IgD-negative memory B cell (primary cell): ENCODE measurements around the gene BRD4. TPM values are rescaled to one million over a fixed set of nuclear protein-coding genes. Genes with fewer than 3 reads are reported as not detected.

Experiments
- H3K27ac Mint-ChIP-seq, 3 donors: one replicate each; pipeline ENCODE4 v1.8.0; 2020 to 2022; ENCODE audit warnings: mild to moderate bottlenecking in 3 of 3, mixed read lengths in 3 of 3, moderate library complexity in 1 of 3
- H3K27me3 Mint-ChIP-seq: one replicate; pipeline ENCODE4 v1.8.0; 2021; ENCODE audit warnings: mixed read lengths
- H3K36me3 Mint-ChIP-seq: one replicate; pipeline ENCODE4 v1.8.0; 2020; ENCODE audit warnings: mild to moderate bottlenecking, mixed read lengths
- H3K4me1 Mint-ChIP-seq, 3 donors: one replicate each; pipeline ENCODE4 v1.8.0; 2020 to 2022; ENCODE audit warnings: mixed read lengths in 3 of 3, mild to moderate bottlenecking in 1 of 3
- H3K4me3 Mint-ChIP-seq, 4 donors: one replicate each; pipeline ENCODE4 v1.8.0; 2020 to 2022; ENCODE audit warnings: mild to moderate bottlenecking in 4 of 4, mixed read lengths in 4 of 4, moderate library complexity in 3 of 4
- H3K9me3 Mint-ChIP-seq, 3 donors: one replicate each; pipeline ENCODE4 v1.8.0; 2020 to 2021; ENCODE audit warnings: mixed read lengths in 3 of 3, mild to moderate bottlenecking in 1 of 3
- polyA plus RNA-seq: library from polyadenylated mRNA; unstranded; fragments of 300-500 nt; fragmentation: Illumina TruSeq; gene quantifications from one replicate; pipeline ENCODE4 v1.2.3, GENCODE V29; 2021

The BRD4 gene
- polyA plus RNA-seq, 1 donor from 2014 or later = 20.5 TPM

DNA sequence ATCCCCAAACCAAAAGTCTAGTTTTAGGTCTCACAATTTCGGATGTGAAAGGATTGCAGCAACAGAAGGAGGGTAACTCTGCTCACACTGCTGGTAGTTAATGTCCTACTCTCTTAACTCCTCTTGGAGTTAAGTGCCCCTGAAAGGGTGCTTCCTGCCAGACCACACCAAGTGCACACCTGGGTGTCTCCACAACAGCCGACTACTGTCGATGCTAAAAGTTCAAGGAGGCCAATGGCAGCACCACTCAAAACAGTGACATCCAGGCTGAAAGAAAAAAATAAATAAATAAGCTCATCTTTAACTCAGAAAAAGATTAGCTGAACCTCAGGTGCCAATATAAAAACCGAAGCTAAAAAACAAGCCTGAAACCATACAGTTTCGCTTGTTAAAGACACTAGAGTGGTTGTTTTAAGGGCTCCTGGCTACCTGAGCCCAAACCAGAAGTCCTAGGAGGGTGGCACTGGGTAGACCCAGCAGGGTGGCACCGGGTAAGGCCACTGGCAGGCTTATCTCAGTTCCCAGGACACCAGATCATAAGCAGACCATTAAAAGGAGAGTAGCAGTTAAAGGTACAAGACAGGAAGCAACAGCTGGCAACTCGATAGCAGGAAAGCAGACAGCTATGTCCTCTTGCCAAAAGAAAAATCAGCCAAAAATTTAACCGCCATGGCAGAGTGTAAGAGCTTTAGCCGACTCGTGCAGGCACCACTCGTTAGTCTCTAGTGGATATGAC lies 39.3 kb downstream of the BRD4 start:
- H3K27me3 Mint-ChIP-seq = no peaks in the 10 kb centered on the region
- H3K36me3 Mint-ChIP-seq = peaks cover 4% of the 10 kb centered on the region
- no peaks in the 10 kb centered on the region for H3K9me3 Mint-ChIP-seq
- H3K4me3 Mint-ChIP-seq = peak overlapping the region; percentile 2 to 92 (median 56)
- H3K4me1 Mint-ChIP-seq = peaks cover 77 to 85% (median 78%) of the 10 kb centered on the region in 3 donors
- H3K27ac Mint-ChIP-seq = peak overlapping the region; percentile 51 to 88 (median 78)

DNA sequence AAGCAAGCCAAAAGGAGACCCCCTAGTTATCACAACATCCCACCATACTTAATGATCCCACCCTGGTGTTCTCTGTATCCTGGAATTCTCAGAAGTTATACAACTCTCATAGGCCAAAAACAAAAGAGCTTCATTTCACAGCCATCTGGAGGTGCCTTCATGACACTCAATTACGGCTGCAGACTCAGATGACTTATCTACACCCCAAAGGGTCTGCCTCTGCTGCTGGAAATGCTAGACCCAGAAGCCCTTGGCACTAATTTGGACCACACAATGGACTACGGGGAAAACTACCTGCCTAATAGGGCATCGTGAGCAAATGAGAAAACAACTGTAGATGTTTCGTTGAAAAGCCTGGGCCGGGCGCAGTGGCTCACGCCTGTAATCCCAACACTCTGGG lies 40.2 kb downstream of the BRD4 start:
- Mint-ChIP-seq H3K27me3 (no peaks in the 10 kb centered on the region), H3K4me1 (peaks cover 76 to 84% (median 78%) of the 10 kb centered on the region in 3 donors), H3K9me3 (no peaks in the 10 kb centered on the region), H3K27ac (peak overlapping the region in 2 of 3 donors; percentile 11 to 47), H3K4me3 (peak overlapping the region in 3 of 4 donors; percentile 23 to 64 (median 50)), H3K36me3 (peaks cover 4% of the 10 kb centered on the region)

- Mint-ChIP-seq H3K27ac (peak overlapping the region in 2 of 3 donors; percentile 11 to 47), H3K36me3 (peaks cover 4% of the 10 kb centered on the region), H3K27me3 (no peaks in the 10 kb centered on the region), H3K9me3 (no peaks in the 10 kb centered on the region), H3K4me3 (peak overlapping the region in 2 of 4 donors; percentile 64 to 69), H3K4me1 (peaks cover 72 to 81% (median 76%) of the 10 kb centered on the region in 3 donors)
Observed at GRCh38 chr19:15291548-15292021, 40.8 kb downstream of the BRD4 start.

DNA sequence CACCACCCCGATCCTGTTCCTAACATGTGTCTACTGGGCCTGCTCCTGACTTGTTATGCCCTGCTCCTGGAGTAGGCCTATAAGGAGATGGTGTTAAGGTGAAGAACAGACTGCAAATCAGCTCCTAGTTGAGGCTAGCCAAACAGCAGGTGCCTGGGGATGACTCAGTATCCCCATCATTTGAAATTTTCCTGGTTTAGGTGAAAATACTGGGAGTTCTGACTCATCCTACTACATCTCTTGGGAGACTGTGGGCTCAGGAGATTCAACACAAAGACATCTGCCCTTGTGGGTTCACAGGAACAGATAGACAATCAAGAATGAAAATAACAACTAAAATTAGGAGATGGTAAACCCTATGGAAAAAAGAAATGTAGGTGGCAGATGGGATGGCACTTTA lies 41.2 kb downstream of the BRD4 start:
- peak overlapping the region in 3 of 4 donors; percentile 64 to 77 (median 69) for H3K4me3 Mint-ChIP-seq
- H3K27me3 Mint-ChIP-seq = no peaks in the 10 kb centered on the region
- H3K36me3 Mint-ChIP-seq = peaks cover 3% of the 10 kb centered on the region
- peaks cover 70 to 81% (median 77%) of the 10 kb centered on the region in 3 donors for H3K4me1 Mint-ChIP-seq
- no peaks in the 10 kb centered on the region for H3K9me3 Mint-ChIP-seq
- peak overlapping the region in 2 of 3 donors; percentile 47 to 69 for H3K27ac Mint-ChIP-seq

- Mint-ChIP-seq H3K9me3 (no peaks in the 10 kb centered on the region), H3K27me3 (no peaks in the 10 kb centered on the region), H3K27ac (peak overlapping the region in 2 of 3 donors; percentile 47 to 69), H3K4me1 (peaks cover 74 to 82% (median 76%) of the 10 kb centered on the region in 3 donors), H3K36me3 (peaks cover 3% of the 10 kb centered on the region), H3K4me3 (peak overlapping the region in 3 of 4 donors; percentile 49 to 77 (median 61))
Observed at GRCh38 chr19:15290166-15290565, 42.2 kb downstream of the BRD4 start.

GRCh38 chr19:15289673-15290072 lies 42.7 kb downstream of the BRD4 start:
- Mint-ChIP-seq H3K4me3 (peak overlapping the region in 3 of 4 donors; percentile 49 to 81 (median 77)), H3K9me3 (no peaks in the 10 kb centered on the region), H3K4me1 (peaks cover 75 to 82% (median 76%) of the 10 kb centered on the region in 3 donors), H3K27ac (peak overlapping the region; percentile 5 to 69 (median 47)), H3K36me3 (peaks cover 3% of the 10 kb centered on the region), H3K27me3 (no peaks in the 10 kb centered on the region)

DNA sequence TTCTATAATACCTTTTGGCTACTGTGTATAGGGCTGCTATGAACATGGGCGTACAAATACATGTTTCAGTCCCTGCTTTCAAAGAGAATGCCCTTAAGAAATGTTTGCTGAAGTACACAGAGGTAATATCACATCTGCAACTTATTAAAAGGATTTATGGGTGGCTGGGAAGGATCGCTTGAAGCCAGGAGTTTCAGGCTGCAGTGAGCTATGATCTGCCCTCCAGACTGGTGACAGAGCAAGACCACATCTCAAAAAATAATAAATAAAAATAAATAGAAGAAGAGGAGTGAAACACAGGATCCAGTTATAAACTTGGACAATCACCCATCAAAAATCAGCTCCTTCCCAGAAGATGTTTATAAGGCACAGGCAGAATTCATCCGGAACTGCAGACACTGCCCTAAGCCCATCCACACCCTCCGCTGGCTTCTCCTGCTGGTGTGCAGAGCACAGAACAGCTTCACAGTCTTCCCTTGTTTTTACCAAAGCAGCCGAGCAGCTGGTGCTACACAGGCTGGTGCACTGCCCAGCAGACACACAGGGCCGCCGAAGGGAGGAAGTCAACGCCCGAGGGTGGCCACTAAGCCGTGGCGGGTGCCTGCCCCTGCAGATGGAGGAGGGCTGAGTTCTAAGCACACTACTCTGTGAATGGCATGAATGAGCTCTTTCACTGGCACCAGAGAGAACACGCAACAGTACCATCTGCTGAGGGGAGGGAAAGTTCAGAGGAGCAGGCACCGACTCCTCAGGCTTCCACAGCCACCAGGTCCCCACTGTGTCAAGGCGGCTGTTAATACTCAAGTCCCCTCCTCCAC lies 44.0 kb downstream of the BRD4 start:
- H3K27me3 Mint-ChIP-seq = no peaks in the 10 kb centered on the region
- H3K4me3 Mint-ChIP-seq = peak overlapping the region; percentile 67 to 89 (median 87)
- peak overlapping the region; percentile 82 to 93 (median 92) for H3K27ac Mint-ChIP-seq
- H3K9me3 Mint-ChIP-seq = no peaks in the 10 kb centered on the region
- peaks cover 4% of the 10 kb centered on the region for H3K36me3 Mint-ChIP-seq
- peaks cover 80 to 83% (median 81%) of the 10 kb centered on the region in 3 donors for H3K4me1 Mint-ChIP-seq

DNA sequence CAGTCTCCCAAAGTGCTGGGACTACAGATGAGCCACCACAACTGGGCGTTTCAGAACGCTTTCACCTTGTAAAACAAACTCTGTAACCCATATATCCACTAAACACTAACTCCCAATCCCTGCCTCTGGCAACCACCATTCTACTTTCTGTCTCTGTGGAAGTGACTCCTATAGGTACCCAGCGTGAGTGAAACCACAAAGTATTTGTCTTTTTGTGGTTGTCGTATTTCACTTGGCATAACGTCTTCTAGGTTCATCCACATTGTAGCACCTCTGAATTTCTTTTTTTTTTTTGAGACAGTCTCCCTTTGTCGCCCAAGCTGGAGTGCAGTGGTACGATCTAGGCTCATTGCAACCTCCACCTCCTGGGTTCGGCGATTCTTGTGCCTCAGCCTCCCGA lies 44.8 kb downstream of the BRD4 start:
- peaks cover 2% of the 10 kb centered on the region for H3K36me3 Mint-ChIP-seq
- H3K4me3 Mint-ChIP-seq = peak overlapping the region; percentile 57 to 89 (median 87)
- H3K9me3 Mint-ChIP-seq = no peaks in the 10 kb centered on the region
- H3K4me1 Mint-ChIP-seq = peaks cover 81 to 85% (median 82%) of the 10 kb centered on the region in 3 donors
- no peaks in the 10 kb centered on the region for H3K27me3 Mint-ChIP-seq
- H3K27ac Mint-ChIP-seq = peak overlapping the region in 2 of 3 donors; percentile 5 to 82

GRCh38 chr19:15286688-15287365 lies 45.5 kb downstream of the BRD4 start:
- peaks cover 2% of the 10 kb centered on the region for H3K36me3 Mint-ChIP-seq
- peak overlapping the region; percentile 61 to 94 (median 86) for H3K4me3 Mint-ChIP-seq
- no peaks in the 10 kb centered on the region for H3K9me3 Mint-ChIP-seq
- peak overlapping the region; percentile 82 to 93 (median 91) for H3K27ac Mint-ChIP-seq
- H3K4me1 Mint-ChIP-seq = peaks cover 81 to 88% (median 83%) of the 10 kb centered on the region in 3 donors
- H3K27me3 Mint-ChIP-seq = no peaks in the 10 kb centered on the region

DNA sequence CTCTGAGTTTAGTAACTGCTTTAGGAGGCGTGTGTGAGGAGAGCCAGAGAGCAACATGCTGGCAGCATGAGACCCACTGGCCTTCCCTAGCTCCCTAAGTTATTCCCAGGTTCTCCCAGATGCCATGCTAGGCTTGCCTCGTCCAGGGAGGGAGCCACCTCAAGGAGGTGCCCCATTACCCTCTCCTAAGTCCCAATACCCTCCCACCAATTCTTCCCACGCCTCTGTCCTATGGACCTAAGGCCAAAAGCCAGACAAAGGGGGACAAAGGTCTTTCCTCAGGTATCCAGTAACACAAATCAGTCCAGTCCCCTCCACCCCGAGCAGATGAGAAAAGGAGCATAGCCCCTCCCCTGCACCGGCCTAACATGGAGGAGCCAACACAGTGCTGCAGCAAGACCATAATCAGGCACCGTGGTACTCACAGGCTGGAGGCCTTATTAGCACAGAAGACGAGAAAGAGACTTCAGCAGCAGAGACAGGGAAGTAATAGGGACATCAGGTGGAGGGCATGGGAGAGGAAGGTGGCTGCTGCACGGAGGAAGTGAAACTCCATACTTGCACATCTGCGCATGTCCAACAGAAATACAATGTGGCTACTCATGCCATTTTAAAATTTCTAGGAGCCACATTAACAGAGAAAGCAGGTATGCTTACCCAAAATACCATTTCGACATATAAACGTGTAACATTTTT lies 46.3 kb downstream of the BRD4 start:
- Mint-ChIP-seq H3K4me3 (peak overlapping the region; percentile 57 to 94 (median 74)), H3K9me3 (no peaks in the 10 kb centered on the region), H3K27me3 (no peaks in the 10 kb centered on the region), H3K36me3 (peaks cover 2% of the 10 kb centered on the region), H3K27ac (peak overlapping the region; percentile 82 to 93 (median 91)), H3K4me1 (peaks cover 80 to 88% (median 81%) of the 10 kb centered on the region in 3 donors)

- peaks cover 2% of the 10 kb centered on the region for H3K36me3 Mint-ChIP-seq
- peak overlapping the region in 2 of 4 donors; percentile 83 for H3K4me3 Mint-ChIP-seq
- H3K27ac Mint-ChIP-seq = peak overlapping the region in 2 of 3 donors; percentile 57 to 90
- peaks cover 78 to 89% (median 79%) of the 10 kb centered on the region in 3 donors for H3K4me1 Mint-ChIP-seq
- H3K9me3 Mint-ChIP-seq = no peaks in the 10 kb centered on the region
- no peaks in the 10 kb centered on the region for H3K27me3 Mint-ChIP-seq
Observed at GRCh38 chr19:15284896-15285295, 47.4 kb downstream of the BRD4 start.

GRCh38 chr19:15284091-15284490 lies 48.2 kb downstream of the BRD4 start:
- peak overlapping the region; percentile 80 to 90 (median 90) for H3K27ac Mint-ChIP-seq
- peaks cover 81 to 91% (median 83%) of the 10 kb centered on the region in 3 donors for H3K4me1 Mint-ChIP-seq
- H3K36me3 Mint-ChIP-seq = peaks cover 2% of the 10 kb centered on the region
- no peaks in the 10 kb centered on the region for H3K9me3 Mint-ChIP-seq
- H3K27me3 Mint-ChIP-seq = no peaks in the 10 kb centered on the region
- peak overlapping the region in 3 of 4 donors; percentile 37 to 83 (median 50) for H3K4me3 Mint-ChIP-seq

- H3K36me3 Mint-ChIP-seq = peaks cover 2% of the 10 kb centered on the region
- no peaks in the 10 kb centered on the region for H3K27me3 Mint-ChIP-seq
- H3K27ac Mint-ChIP-seq = peak overlapping the region; percentile 80 to 90 (median 90)
- peak overlapping the region; percentile 37 to 83 (median 47) for H3K4me3 Mint-ChIP-seq
- peaks cover 75 to 90% (median 79%) of the 10 kb centered on the region in 3 donors for H3K4me1 Mint-ChIP-seq
- no peaks in the 10 kb centered on the region for H3K9me3 Mint-ChIP-seq
Observed at GRCh38 chr19:15283141-15283883, 49.0 kb downstream of the BRD4 start.
